Heart right ventricle (tissue), 16 donors: ENCODE measurements around the gene PIANP. TPM values are rescaled to one million over a fixed set of nuclear protein-coding genes. Genes with fewer than 3 reads are reported as not detected.

Source experiments
- ATAC-seq, 8 donors: fragments of 200-7000 bp; cut with Tn5 transposase; one replicate each; pipeline ENCODE4 v1.9.1; 2020; ENCODE audit warnings: mild to moderate bottlenecking in 8 of 8, moderate library complexity in 8 of 8, moderate number of reproducible peaks in 1 of 8
- DNase-seq, 2 donors: peaks; one replicate each; pipeline ENCODE4 v3.0.0-alpha.2; 2020
- H3K27ac ChIP-seq, 10 donors: fragments of 200-600 bp; sonication (generic) in 2 of 10; one replicate each; pipeline versions ENCODE4 v1.5.0 to v1.8.0; 2020 to 2022; ENCODE audit warnings: mild to moderate bottlenecking in 3 of 10
- H3K27me3 ChIP-seq, 7 donors: fragments of 200-600 bp; one replicate each; pipeline ENCODE4 v1.8.0; 2021 to 2022; ENCODE audit warnings: mild to moderate bottlenecking in 2 of 7
- H3K36me3 ChIP-seq, 9 donors: fragments of 200-600 bp; sonication (generic) in 1 of 9; one replicate each; pipeline versions ENCODE4 v1.5.0 to v1.8.0; 2020 to 2022; ENCODE audit warnings: mild to moderate bottlenecking in 2 of 9
- H3K4me1 ChIP-seq, 9 donors: fragments of 200-600 bp; sonication (generic) in 1 of 9; one replicate each; pipeline versions ENCODE4 v1.5.0 to v1.8.0; 2020 to 2022; ENCODE audit warnings: mild to moderate bottlenecking in 4 of 9
- H3K4me3 ChIP-seq, 10 donors: fragments of 200-600 bp; sonication (generic) in 2 of 10; one replicate each; pipeline versions ENCODE4 v1.5.0 to v1.8.0; 2020 to 2022; ENCODE audit warnings: mild to moderate bottlenecking in 7 of 10, moderate library complexity in 2 of 10
- H3K9me3 ChIP-seq, 11 donors: fragments of 200-600 bp in 10 of 11; sonication (generic) in 2 of 11; one replicate each; pipeline versions ENCODE4 v1.5.0 to v1.8.0; 2013 to 2022; ENCODE audit warnings: mild to moderate bottlenecking in 2 of 11, control low read depth in 1 of 11, moderate library complexity in 1 of 11
- WGBS, 2 donors: extraction: QIAGEN DNeasy Blood & Tissue Kit; methylation state at CpG; one replicate each; pipeline ENCODE4 v1.1.7; 2013; ENCODE audit warnings: inconsistent platforms in 1 of 2; 5-methylcytosine and 5-hydroxymethylcytosine counted together
- intact Hi-C, 10 donors: fragments of 100-400 bp; cut with DNase I; formaldehyde crosslinking; loops; one replicate each; pipeline versions ENCODE4 v1.11.1 to v1.14.2; 2022
- polyA plus RNA-seq, 2 donors: library from polyadenylated mRNA; stranded (reverse); fragments of 200-250 nt; gene quantifications; one replicate each; pipeline ENCODE4 v1.2.3, GENCODE V29; 2013
- total RNA-seq, 10 donors: library from RNA; stranded (reverse); fragmentation: NEBNext Ultra II Directional in 3 of 10; extraction: Animal tissue kit (Norgen Biotek cat#: 25700) in 3 of 10; gene quantifications; one replicate each; pipeline versions ENCODE4 v1.2.1 to v1.2.4, GENCODE V29; 2021 to 2023
- TF ChIP-seq, protein P1 (sequence below), 9 donors: fragments of 200-600 bp; sonication (generic) in 2 of 9; IDR thresholded peaks; one replicate each; pipeline versions ENCODE4 v1.5.0 to v1.8.0; 2021 to 2022; ENCODE audit warnings: antibody characterized with exemption in 9 of 9, mild to moderate bottlenecking in 5 of 9, moderate library complexity in 1 of 9
- donor health status: Arrhythmogenic right ventricular cardiomyopathy.
- donor health status: ischemic (EF 13 %, LVEDD 7.1; RV severe dilation, severe dysfunction).
- donor health status: healthy with polysubstance abuse.
- donor health status: DM: no; HTN: yes; CAD: no.
- donor health status: DM: no; HTN: no; CAD: no.
- donor health status: ischemic (EF 25% LVEDD 6.9; RV normal size, moderate dysfunction).
- donor health status: ischemic (EF 25% LVEDD 5.7; RV mildly dilated, moderate dysfunction).
- donor health status: healthy.
- donor health status: DM: yes; HTN: yes; CAD: no.
- donor health status: Ischemic cardiomyopathy.
- donor health status: ischemic (EF 35%, LVEDD 5.7; RV mildly dilated, moderate dysfunction).
- donor health status: nonischemic (EF 11% LVEDD 7.7; RV severe dilation, severe dysfunction).
- donor health status: DM: yes; HTN: yes; CAD: no.
- donor health status: PGD.
- donor health status: ischemic (EF 29% LVEDD 5.4; RV normal size, mild dysfunction).
- donor health status: nonischemic (EF 23%, LVEDD 6.1; RV moderate dilation, normal function).

Gene PIANP
- total and polyA plus RNA-seq, 12 donors, result 0.12 to 0.58 (median 0.25) TPM; not detected in 6

DNA sequence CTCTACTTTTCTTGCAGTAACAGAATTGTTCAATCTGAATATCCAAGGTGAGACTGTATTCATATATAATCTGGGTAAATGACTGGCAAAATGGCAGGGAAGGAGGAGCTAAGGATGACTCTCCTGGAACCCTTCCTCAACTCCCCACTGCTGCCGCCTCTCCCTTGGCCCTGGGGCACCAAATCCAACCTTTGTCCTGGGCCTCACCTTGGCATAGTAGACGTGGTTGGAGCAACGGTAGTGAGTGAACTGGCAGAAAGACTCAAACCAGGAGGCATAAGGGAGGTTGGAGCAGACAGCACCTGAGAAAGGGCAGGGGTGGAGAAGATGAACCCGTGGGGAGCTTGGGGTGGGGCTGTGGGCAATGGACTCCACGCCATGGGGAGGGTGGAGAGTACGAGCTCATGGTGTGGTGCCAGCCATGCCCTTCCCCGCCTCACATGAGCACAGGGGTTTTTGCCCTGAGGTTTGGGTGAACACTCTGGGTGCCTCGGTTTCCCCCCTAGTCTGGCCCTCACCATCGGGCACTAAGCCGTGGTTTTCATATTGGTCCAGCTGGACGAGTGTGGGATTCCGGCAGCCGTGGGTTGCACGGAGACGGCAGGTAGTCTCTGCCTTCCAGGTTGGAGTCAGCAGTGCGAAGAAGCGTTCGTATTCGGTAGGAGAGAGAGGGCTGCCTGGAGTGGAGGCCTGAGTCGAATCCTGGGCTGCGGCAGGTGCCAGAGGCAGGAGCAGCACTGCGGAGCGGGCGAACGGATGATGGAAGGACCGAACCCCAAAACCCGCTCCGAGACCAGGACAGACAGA lies 54.1 kb downstream of the PIANP start:
- Histone ChIP-seq H3K36me3 (peaks cover 0 to 37% (median 14%) of the 10 kb centered on the region in 9 donors), H3K4me3 (peak overlapping the region in 9 of 10 donors; percentile 35 to 63 (median 56)), H3K27me3 (no peaks in the 10 kb centered on the region), H3K4me1 (peaks cover 0 to 33% (median 9%) of the 10 kb centered on the region in 9 donors), H3K9me3 (peaks cover 0 to 15% (median 0%) of the 10 kb centered on the region in 11 donors), H3K27ac (peak overlapping the region in 7 of 10 donors; percentile 38 to 85 (median 49))
- DNase-seq, result no peak
- peak in 7 of 8 donors; percentile 1 to 49 (median 5) for ATAC-seq
- WGBS, 2 donors, result 62 to 69% methylated on average over 28 of the region's 28 CpGs
- intact Hi-C loops, result no loop called here
- TF ChIP-seq, protein P1, sequence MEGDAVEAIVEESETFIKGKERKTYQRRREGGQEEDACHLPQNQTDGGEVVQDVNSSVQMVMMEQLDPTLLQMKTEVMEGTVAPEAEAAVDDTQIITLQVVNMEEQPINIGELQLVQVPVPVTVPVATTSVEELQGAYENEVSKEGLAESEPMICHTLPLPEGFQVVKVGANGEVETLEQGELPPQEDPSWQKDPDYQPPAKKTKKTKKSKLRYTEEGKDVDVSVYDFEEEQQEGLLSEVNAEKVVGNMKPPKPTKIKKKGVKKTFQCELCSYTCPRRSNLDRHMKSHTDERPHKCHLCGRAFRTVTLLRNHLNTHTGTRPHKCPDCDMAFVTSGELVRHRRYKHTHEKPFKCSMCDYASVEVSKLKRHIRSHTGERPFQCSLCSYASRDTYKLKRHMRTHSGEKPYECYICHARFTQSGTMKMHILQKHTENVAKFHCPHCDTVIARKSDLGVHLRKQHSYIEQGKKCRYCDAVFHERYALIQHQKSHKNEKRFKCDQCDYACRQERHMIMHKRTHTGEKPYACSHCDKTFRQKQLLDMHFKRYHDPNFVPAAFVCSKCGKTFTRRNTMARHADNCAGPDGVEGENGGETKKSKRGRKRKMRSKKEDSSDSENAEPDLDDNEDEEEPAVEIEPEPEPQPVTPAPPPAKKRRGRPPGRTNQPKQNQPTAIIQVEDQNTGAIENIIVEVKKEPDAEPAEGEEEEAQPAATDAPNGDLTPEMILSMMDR (IDR thresholded peaks at IDR 0.05), result no peak

DNA sequence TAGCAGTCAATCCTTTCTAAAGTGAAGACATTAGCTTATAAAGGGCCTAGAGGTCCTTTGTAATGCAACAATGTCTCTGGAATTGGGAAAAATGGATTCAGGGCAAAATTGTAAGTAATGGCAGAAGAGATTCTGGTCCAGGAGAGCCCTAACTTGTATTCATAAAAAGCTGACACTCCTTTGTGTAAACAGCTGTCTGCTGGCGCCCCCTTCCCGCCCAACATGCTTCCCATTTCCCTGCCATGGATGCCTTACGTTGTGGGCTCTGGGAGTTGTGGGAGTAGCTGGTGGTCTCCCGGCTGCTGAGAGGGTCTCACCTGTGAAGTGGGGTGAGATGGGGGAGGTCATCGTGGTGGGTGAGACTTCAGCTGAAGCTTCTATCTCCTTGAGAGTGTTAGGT lies 55.7 kb downstream of the PIANP start:
- Histone ChIP-seq H3K4me3 (no peak overlapping the region), H3K27me3 (no peaks in the 10 kb centered on the region), H3K4me1 (peaks cover 0 to 35% (median 9%) of the 10 kb centered on the region in 9 donors), H3K36me3 (peaks cover 0 to 22% (median 5%) of the 10 kb centered on the region in 9 donors), H3K9me3 (peaks cover 0 to 15% (median 0%) of the 10 kb centered on the region in 11 donors), H3K27ac (peak overlapping the region in 4 of 10 donors; percentile 6 to 84 (median 36))
- peak; percentile 32 to 37 for DNase-seq
- no peak for ATAC-seq
- TF ChIP-seq, protein P1 (IDR thresholded peaks at IDR 0.05), result peak in 5 of 9 donors; percentile 25 to 49 (median 47)
- 32 to 40% methylated on average over 5 of the region's 5 CpGs for WGBS, 2 donors
- intact Hi-C loops, result loop anchor here in 1 of 10 donors (1.0 kb wide), 1 partner anchor 28 kb away; no protein-coding TSS in a partner anchor

DNA sequence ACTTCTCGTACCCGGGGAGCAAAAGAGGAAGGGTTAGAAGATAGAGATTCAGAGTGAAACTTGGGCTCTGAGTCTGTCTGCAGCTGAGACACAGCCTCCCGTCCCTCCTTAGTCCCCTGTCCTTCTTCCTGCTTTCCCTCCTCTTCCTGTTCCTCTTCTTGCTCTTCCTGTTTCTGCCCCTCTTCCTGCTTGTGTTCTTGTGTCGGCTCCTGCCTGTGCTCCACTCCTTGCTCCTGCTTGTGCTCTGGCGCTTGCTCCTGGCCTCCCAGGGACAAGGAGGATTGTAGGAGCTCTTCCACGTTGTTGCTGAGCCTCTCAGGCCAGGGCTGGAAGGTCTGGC lies 56.4 kb downstream of the PIANP start:
- H3K36me3 ChIP-seq, result peaks cover 0 to 15% (median 5%) of the 10 kb centered on the region in 9 donors
- H3K4me3 ChIP-seq, result peak overlapping the region in 1 of 10 donors; percentile 6
- WGBS, 2 donors, result 58 to 65% methylated on average over 6 of the region's 6 CpGs
- H3K27me3 ChIP-seq, result no peaks in the 10 kb centered on the region
- TF ChIP-seq, protein P1 (IDR thresholded peaks at IDR 0.05), result no peak
- intact Hi-C loops, result no loop called here
- peaks cover 0 to 42% (median 9%) of the 10 kb centered on the region in 9 donors for H3K4me1 ChIP-seq
- H3K9me3 ChIP-seq, result peaks cover 0 to 15% (median 0%) of the 10 kb centered on the region in 11 donors
- peak overlapping the region in 4 of 10 donors; percentile 6 to 84 (median 36) for H3K27ac ChIP-seq
- ATAC-seq, result peak in 7 of 8 donors; percentile 29 to 61 (median 44)
- DNase-seq, result no peak

Other genes with a start within 250 kb of the PIANP start
- 10 to 100 TPM; 14.8 to 57.5 (median 17.8) TPM for gene TAPBPL, start 248.8 kb downstream of the PIANP start, total RNA-seq
- gene TAPBPL, start 248.8 kb downstream of the PIANP start, polyA plus RNA-seq, result 10 to 100 TPM in 1 of 2 donors, 1 to 10 TPM in 1; 7.9 to 16.7 TPM
- 1 to 10 TPM; 1.4 to 6.1 (median 3.0) TPM for gene VAMP1, start 230.1 kb downstream of the PIANP start, total RNA-seq
- 10 to 100 TPM in 1 of 2 donors, 1 to 10 TPM in 1; 2.7 to 10.2 TPM for gene VAMP1, start 230.1 kb downstream of the PIANP start, polyA plus RNA-seq
- gene MRPL51, start 207.6 kb downstream of the PIANP start, total RNA-seq, result 100 to 1,000 TPM; 232 to 300 (median 255) TPM
- 100 to 1,000 TPM; 123 to 181 TPM for gene MRPL51, start 207.6 kb downstream of the PIANP start, polyA plus RNA-seq
- 10 to 100 TPM in 8 of 10 donors, 1 to 10 TPM in 2; 8.4 to 18.8 (median 13.1) TPM for gene NCAPD2, start 206.7 kb downstream of the PIANP start, total RNA-seq
- gene NCAPD2, start 206.7 kb downstream of the PIANP start, polyA plus RNA-seq, result 1 to 10 TPM; 5.4 to 5.8 TPM
- 1,000 to 10,000 TPM; 4,081 to 7,888 (median 4,666) TPM for gene GAPDH, start 166.3 kb downstream of the PIANP start, total RNA-seq
- gene GAPDH, start 166.3 kb downstream of the PIANP start, polyA plus RNA-seq, result 1,000 to 10,000 TPM; 5,840 to 6,426 TPM
- gene IFFO1, start 144.8 kb downstream of the PIANP start, total RNA-seq, result 10 to 100 TPM; 10.5 to 21.6 (median 17.3) TPM
- gene IFFO1, start 144.8 kb downstream of the PIANP start, polyA plus RNA-seq, result 10 to 100 TPM; 14.3 to 30.5 TPM
- gene NOP2, start 132.5 kb downstream of the PIANP start, total RNA-seq, result 10 to 100 TPM; 11.1 to 29.2 (median 15.3) TPM
- gene NOP2, start 132.5 kb downstream of the PIANP start, polyA plus RNA-seq, result 10 to 100 TPM; 18.5 to 31.1 TPM
- 100 to 1,000 TPM; 125 to 201 (median 153) TPM for gene CHD4, start 93.4 kb downstream of the PIANP start, total RNA-seq
- gene CHD4, start 93.4 kb downstream of the PIANP start, polyA plus RNA-seq, result 100 to 1,000 TPM; 129 to 265 TPM
- 10 to 100 TPM in 1 of 10 donors, 1 to 10 TPM in 9; 2.1 to 10.0 (median 4.4) TPM for gene LPAR5, start 64.9 kb downstream of the PIANP start, total RNA-seq
- gene LPAR5, start 64.9 kb downstream of the PIANP start, polyA plus RNA-seq, result 1 to 10 TPM; 1.7 to 4.4 TPM
- gene ACRBP, start 53.4 kb downstream of the PIANP start, total RNA-seq, result 1 to 10 TPM in 4 of 10 donors, under 1 TPM in 5, not detected in 1; 0.25 to 4.1 (median 0.79) TPM
- under 1 TPM; 0.29 to 0.43 TPM for gene ACRBP, start 53.4 kb downstream of the PIANP start, polyA plus RNA-seq
- 10 to 100 TPM; 17.7 to 32.5 (median 22.6) TPM for gene ING4, start 37.7 kb downstream of the PIANP start, total RNA-seq
- gene ING4, start 37.7 kb downstream of the PIANP start, polyA plus RNA-seq, result 10 to 100 TPM; 20.0 to 25.5 TPM
- gene ZNF384, start 11.4 kb downstream of the PIANP start, total RNA-seq, result 10 to 100 TPM; 25.1 to 36.0 (median 29.0) TPM
- gene ZNF384, start 11.4 kb downstream of the PIANP start, polyA plus RNA-seq, result 10 to 100 TPM; 17.6 to 23.7 TPM
- 10 to 100 TPM; 67.4 to 89.8 (median 77.9) TPM for gene COPS7A, start 23.2 kb upstream of the PIANP start, total RNA-seq
- 10 to 100 TPM; 31.1 to 91.5 TPM for gene COPS7A, start 23.2 kb upstream of the PIANP start, polyA plus RNA-seq
- 100 to 1,000 TPM; 135 to 182 (median 148) TPM for gene MLF2, start 52.3 kb upstream of the PIANP start, total RNA-seq
- 100 to 1,000 TPM; 108 to 197 TPM for gene MLF2, start 52.3 kb upstream of the PIANP start, polyA plus RNA-seq
- 100 to 1,000 TPM in 5 of 10 donors, 10 to 100 TPM in 5; 73.3 to 194 (median 96.0) TPM for gene PTMS, start 65.5 kb upstream of the PIANP start, total RNA-seq
- gene PTMS, start 65.5 kb upstream of the PIANP start, polyA plus RNA-seq, result 100 to 1,000 TPM; 289 to 361 TPM
- gene LAG3, start 71.7 kb upstream of the PIANP start, total RNA-seq, result 1 to 10 TPM in 1 of 10 donors, under 1 TPM in 7, not detected in 2; 0.16 to 2.1 (median 0.26) TPM
- gene LAG3, start 71.7 kb upstream of the PIANP start, polyA plus RNA-seq, result 1 to 10 TPM in 1 of 2 donors, under 1 TPM in 1; 0.13 to 1.2 TPM
- 10 to 100 TPM in 2 of 10 donors, 1 to 10 TPM in 8; 2.8 to 44.3 (median 5.0) TPM for gene CD4, start 88.7 kb upstream of the PIANP start, total RNA-seq
- 1 to 10 TPM; 2.6 to 3.2 TPM for gene CD4, start 88.7 kb upstream of the PIANP start, polyA plus RNA-seq
- 1 to 10 TPM; 1.8 to 5.7 (median 3.8) TPM for gene GPR162, start 121.0 kb upstream of the PIANP start, total RNA-seq
- gene GPR162, start 121.0 kb upstream of the PIANP start, polyA plus RNA-seq, result 10 to 100 TPM in 1 of 2 donors, 1 to 10 TPM in 1; 7.0 to 16.8 TPM
- gene P3H3, start 127.6 kb upstream of the PIANP start, total RNA-seq, result 10 to 100 TPM in 9 of 10 donors, 1 to 10 TPM in 1; 6.4 to 24.6 (median 16.0) TPM
- 10 to 100 TPM; 12.5 to 37.8 TPM for gene P3H3, start 127.6 kb upstream of the PIANP start, polyA plus RNA-seq
- 10 to 100 TPM in 2 of 10 donors, 1 to 10 TPM in 8; 2.4 to 14.6 (median 7.5) TPM for gene GNB3, start 140.1 kb upstream of the PIANP start, total RNA-seq
- 10 to 100 TPM in 1 of 2 donors, 1 to 10 TPM in 1; 1.9 to 15.0 TPM for gene GNB3, start 140.1 kb upstream of the PIANP start, polyA plus RNA-seq
- gene CDCA3, start 150.5 kb upstream of the PIANP start, total RNA-seq, result 1 to 10 TPM in 3 of 10 donors, under 1 TPM in 6, not detected in 1; 0.22 to 4.0 (median 0.55) TPM
- gene CDCA3, start 150.5 kb upstream of the PIANP start, polyA plus RNA-seq, result 1 to 10 TPM in 1 of 2 donors, under 1 TPM in 1; 0.45 to 1.5 TPM
- gene USP5, start 151.3 kb upstream of the PIANP start, total RNA-seq, result 10 to 100 TPM; 64.8 to 95.5 (median 74.1) TPM
- 10 to 100 TPM; 17.6 to 37.4 TPM for gene USP5, start 151.3 kb upstream of the PIANP start, polyA plus RNA-seq
- gene TPI1, start 166.7 kb upstream of the PIANP start, total RNA-seq, result 1,000 to 10,000 TPM in 1 of 10 donors, 100 to 1,000 TPM in 9; 739 to 1,044 (median 839) TPM
- 1,000 to 10,000 TPM in 1 of 2 donors, 100 to 1,000 TPM in 1; 367 to 1,432 TPM for gene TPI1, start 166.7 kb upstream of the PIANP start, polyA plus RNA-seq
- gene SPSB2, start 172.5 kb upstream of the PIANP start, total RNA-seq, result 1 to 10 TPM; 2.0 to 5.6 (median 3.4) TPM
- 1 to 10 TPM; 5.4 to 5.6 TPM for gene SPSB2, start 172.5 kb upstream of the PIANP start, polyA plus RNA-seq
- gene LRRC23, start 204.0 kb upstream of the PIANP start, total RNA-seq, result 10 to 100 TPM in 6 of 10 donors, 1 to 10 TPM in 4; 6.5 to 16.1 (median 11.0) TPM
- gene LRRC23, start 204.0 kb upstream of the PIANP start, polyA plus RNA-seq, result 10 to 100 TPM; 12.6 to 16.6 TPM
- gene ENO2, start 213.8 kb upstream of the PIANP start, total RNA-seq, result 10 to 100 TPM in 8 of 10 donors, 1 to 10 TPM in 2; 6.3 to 68.4 (median 14.4) TPM
- gene ENO2, start 213.8 kb upstream of the PIANP start, polyA plus RNA-seq, result 10 to 100 TPM; 19.2 to 19.3 TPM
- 10 to 100 TPM; 54.7 to 96.7 (median 65.8) TPM for gene ATN1, start 227.1 kb upstream of the PIANP start, total RNA-seq
- 10 to 100 TPM; 48.7 to 92.5 TPM for gene ATN1, start 227.1 kb upstream of the PIANP start, polyA plus RNA-seq
- not detected for gene RNU7-1, start 243.0 kb upstream of the PIANP start, total RNA-seq
- not detected for gene RNU7-1, start 243.0 kb upstream of the PIANP start, polyA plus RNA-seq
- gene C12orf57, start 243.2 kb upstream of the PIANP start, total RNA-seq, result 100 to 1,000 TPM; 134 to 213 (median 167) TPM
- gene C12orf57, start 243.2 kb upstream of the PIANP start, polyA plus RNA-seq, result 100 to 1,000 TPM; 182 to 654 TPM